HEK293 (cell line): Measurements from ENCODE around the gene CDH18.
"Not testable (repeated sequence)": the region's sequence is repeated elsewhere in the genome, so short reads cannot be mapped to it uniquely, and the experiment has no call there.

ENCODE experiments used
- CTCF ChIA-PET: fragments of 350-600 bp; formaldehyde crosslinking; extraction: SDS; loops from one replicate; lab custom pipeline; 2021; ENCODE audit warnings: antibody characterized with exemption; lab: Yijun Ruan, JAX
- POLR2A ChIA-PET: fragments of 300-600 bp; formaldehyde crosslinking; extraction: SDS; loops from one replicate; lab custom pipeline; 2020; ENCODE audit warnings: antibody characterized with exemption, inconsistent platforms; lab: Yijun Ruan, JAX
- H3K27ac ChIP-seq: fragments of 200-500 bp; sonication (Bioruptor generic); 2 replicates; pipeline ENCODE4 v1.5.1; 2014; ENCODE audit warnings: low read depth, low read length, control low read depth, inconsistent platforms; ENCODE audit errors: extremely low read depth
- H3K36me3 ChIP-seq, 2 experiments: fragments of 200-500 bp in 1 of 2; sonication (Bioruptor generic) in 1 of 2; 1 replicate in 1 of 2; 2 replicates in 1 of 2; pipeline ENCODE4 v1.5.1; 2014 to 2017; ENCODE audit warnings: inconsistent platforms in 2 of 2, low read length in 2 of 2; ENCODE audit not compliant: control insufficient read depth in 2 of 2, insufficient read depth in 1 of 2
- H3K4me1 ChIP-seq: fragments of 200-500 bp; sonication (Bioruptor generic); 2 replicates; pipeline ENCODE4 v1.5.1; 2014; ENCODE audit warnings: mild to moderate bottlenecking, low read length, inconsistent platforms; ENCODE audit not compliant: control insufficient read depth, insufficient read depth
- H3K4me3 ChIP-seq: 2 replicates; pipeline ENCODE4 v1.5.1; 2011; ENCODE audit warnings: low read depth, mild to moderate bottlenecking, control low read depth, low read length, moderate library complexity
- H3K9me3 ChIP-seq: fragments of 200-500 bp; sonication (Bioruptor generic); 2 replicates; pipeline ENCODE4 v1.5.1; 2014; ENCODE audit warnings: low read depth, low read length, inconsistent platforms; ENCODE audit not compliant: control insufficient read depth, insufficient read depth
- HOXC10 ChIP-seq: sonication (generic); formaldehyde crosslinking; IDR thresholded peaks from 2 replicates; pipeline ENCODE4 v1.8.1; 2023; ENCODE audit warnings: mild to moderate bottlenecking, missing genetic modification reagents
- SP3 ChIP-seq: fragments of 450-650 bp; formaldehyde crosslinking; IDR thresholded peaks from 2 replicates; pipeline ENCODE4 v1.5.1; 2016; ENCODE audit warnings: missing biosample characterization, missing genetic modification characterization
- TRIM28 ChIP-seq: IDR thresholded peaks from 2 replicates; pipeline ENCODE4 v1.6.1; 2011; ENCODE audit warnings: low read length, control low read depth, borderline replicate concordance
- ZBTB20 ChIP-seq: fragments of 450-650 bp; formaldehyde crosslinking; IDR thresholded peaks from 2 replicates; pipeline ENCODE4 v1.5.1; 2016; ENCODE audit warnings: missing biosample characterization, missing genetic modification characterization
- ZNF223 ChIP-seq: fragments of 450-650 bp; formaldehyde crosslinking; IDR thresholded peaks from 2 replicates; pipeline ENCODE4 v1.5.1; 2016; ENCODE audit warnings: missing biosample characterization, missing genetic modification characterization
- ZNF354C ChIP-seq: fragments of 450-650 bp; formaldehyde crosslinking; IDR thresholded peaks from 2 replicates; pipeline ENCODE4 v1.5.1; 2016; ENCODE audit warnings: missing biosample characterization, missing genetic modification characterization, low read depth, borderline replicate concordance
- ZNF366 ChIP-seq: fragments of 450-650 bp; formaldehyde crosslinking; conservative IDR thresholded peaks from 2 replicates; pipeline ENCODE4 v1.5.1; 2016; ENCODE audit warnings: missing biosample characterization, missing genetic modification characterization
- ZNF394 ChIP-seq: fragments of 450-650 bp; formaldehyde crosslinking; IDR thresholded peaks from 2 replicates; pipeline ENCODE4 v1.5.1; 2016; ENCODE audit warnings: missing biosample characterization, missing genetic modification characterization, mild to moderate bottlenecking, moderate library complexity, borderline replicate concordance
- ZNF624 ChIP-seq: fragments of 450-650 bp; formaldehyde crosslinking; IDR thresholded peaks from 2 replicates; pipeline ENCODE4 v1.5.1; 2017; ENCODE audit warnings: missing biosample characterization, missing genetic modification characterization
- ZNF677 ChIP-seq: fragments of 450-650 bp; IDR thresholded peaks from 2 replicates; pipeline ENCODE4 v1.5.0; 2018; ENCODE audit warnings: missing biosample characterization, mild to moderate bottlenecking, missing genetic modification characterization, moderate library complexity
- ZNF707 ChIP-seq: fragments of 450-650 bp; formaldehyde crosslinking; IDR thresholded peaks from 2 replicates; pipeline ENCODE4 v1.5.1; 2016; ENCODE audit warnings: missing biosample characterization, missing genetic modification characterization
- ZNF76 ChIP-seq: fragments of 450-650 bp; formaldehyde crosslinking; IDR thresholded peaks from 2 replicates; pipeline ENCODE4; 2016; ENCODE audit warnings: low read depth, missing biosample characterization, missing genetic modification characterization, borderline replicate concordance
- ZNF843 ChIP-seq: fragments of 450-650 bp; formaldehyde crosslinking; IDR thresholded peaks from 2 replicates; pipeline ENCODE4 v1.5.1; 2016; ENCODE audit warnings: missing biosample characterization, missing genetic modification characterization
- TF ChIP-seq, protein P1 (sequence below): fragments of 450-650 bp; formaldehyde crosslinking; IDR thresholded peaks from 2 replicates; pipeline ENCODE4 v1.5.1; 2017; ENCODE audit warnings: missing biosample characterization, missing genetic modification characterization
- TF ChIP-seq, protein P2 (sequence below): fragments of 450-650 bp; formaldehyde crosslinking; IDR thresholded peaks from 2 replicates; pipeline ENCODE4; 2016; ENCODE audit warnings: missing biosample characterization, missing genetic modification characterization
- TF ChIP-seq, protein P3 (sequence below): fragments of 450-650 bp; formaldehyde crosslinking; IDR thresholded peaks from 2 replicates; pipeline ENCODE4 v1.5.1; 2016; ENCODE audit warnings: missing biosample characterization, missing genetic modification characterization, low read depth

Gene CDH18

DNA sequence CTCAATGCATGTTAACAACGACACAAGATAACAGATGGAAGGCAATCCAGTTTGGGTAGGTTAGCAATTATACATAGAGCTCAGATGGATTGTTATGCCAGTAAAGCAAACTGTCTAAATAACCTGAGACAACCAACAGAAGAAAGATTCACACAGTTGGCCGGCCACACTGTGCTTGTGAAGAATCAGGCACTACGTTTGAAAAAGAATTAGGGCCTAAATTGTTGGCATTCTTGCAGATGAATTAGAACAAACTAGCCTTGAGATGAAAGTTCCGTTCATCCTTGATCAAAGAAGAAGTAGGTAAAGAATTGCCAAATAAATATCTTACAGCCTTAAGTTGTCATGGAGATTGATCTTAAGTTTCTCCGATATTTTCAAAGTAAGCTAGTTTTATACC lies 210.6 kb downstream of the CDH18 start:
- Histone ChIP-seq H3K4me3 (no peak overlapping the region), H3K27ac (no peak overlapping the region), H3K9me3 (no peaks in the 10 kb centered on the region), H3K4me1 (no peaks in the 10 kb centered on the region), H3K36me3 (no peaks in the 10 kb centered on the region)
- CTCF ChIA-PET: no interaction called here
- POLR2A ChIA-PET: no interaction called here
- TF ChIP-seq ZNF223 (tag by site-specific recombination): no peak
- TF ChIP-seq, protein P1, sequence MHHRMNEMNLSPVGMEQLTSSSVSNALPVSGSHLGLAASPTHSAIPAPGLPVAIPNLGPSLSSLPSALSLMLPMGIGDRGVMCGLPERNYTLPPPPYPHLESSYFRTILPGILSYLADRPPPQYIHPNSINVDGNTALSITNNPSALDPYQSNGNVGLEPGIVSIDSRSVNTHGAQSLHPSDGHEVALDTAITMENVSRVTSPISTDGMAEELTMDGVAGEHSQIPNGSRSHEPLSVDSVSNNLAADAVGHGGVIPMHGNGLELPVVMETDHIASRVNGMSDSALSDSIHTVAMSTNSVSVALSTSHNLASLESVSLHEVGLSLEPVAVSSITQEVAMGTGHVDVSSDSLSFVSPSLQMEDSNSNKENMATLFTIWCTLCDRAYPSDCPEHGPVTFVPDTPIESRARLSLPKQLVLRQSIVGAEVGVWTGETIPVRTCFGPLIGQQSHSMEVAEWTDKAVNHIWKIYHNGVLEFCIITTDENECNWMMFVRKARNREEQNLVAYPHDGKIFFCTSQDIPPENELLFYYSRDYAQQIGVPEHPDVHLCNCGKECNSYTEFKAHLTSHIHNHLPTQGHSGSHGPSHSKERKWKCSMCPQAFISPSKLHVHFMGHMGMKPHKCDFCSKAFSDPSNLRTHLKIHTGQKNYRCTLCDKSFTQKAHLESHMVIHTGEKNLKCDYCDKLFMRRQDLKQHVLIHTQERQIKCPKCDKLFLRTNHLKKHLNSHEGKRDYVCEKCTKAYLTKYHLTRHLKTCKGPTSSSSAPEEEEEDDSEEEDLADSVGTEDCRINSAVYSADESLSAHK (tag by site-specific recombination): no peak
- TF ChIP-seq, protein P2, sequence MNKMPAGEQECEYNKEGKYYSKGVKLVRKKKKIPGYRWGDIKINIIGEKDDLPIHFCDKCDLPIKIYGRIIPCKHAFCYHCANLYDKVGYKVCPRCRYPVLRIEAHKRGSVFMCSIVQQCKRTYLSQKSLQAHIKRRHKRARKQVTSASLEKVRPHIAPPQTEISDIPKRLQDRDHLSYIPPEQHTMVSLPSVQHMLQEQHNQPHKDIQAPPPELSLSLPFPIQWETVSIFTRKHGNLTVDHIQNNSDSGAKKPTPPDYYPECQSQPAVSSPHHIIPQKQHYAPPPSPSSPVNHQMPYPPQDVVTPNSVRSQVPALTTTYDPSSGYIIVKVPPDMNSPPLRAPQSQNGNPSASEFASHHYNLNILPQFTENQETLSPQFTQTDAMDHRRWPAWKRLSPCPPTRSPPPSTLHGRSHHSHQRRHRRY: no peak
- TF ChIP-seq HOXC10 (CRISPR knock-in tag): no peak
- TF ChIP-seq ZBTB20 (tag by site-specific recombination): no peak
- TF ChIP-seq SP3 (tag by site-specific recombination): no peak
- TF ChIP-seq ZNF76 (tag by site-specific recombination): no peak
- no peak for TF ChIP-seq ZNF624 (tag by site-specific recombination)
- TF ChIP-seq ZNF677 (tag by site-specific recombination): no peak
- no peak for TF ChIP-seq ZNF354C (tag by site-specific recombination)
- no peak for TF ChIP-seq ZNF707 (tag by site-specific recombination)
- TF ChIP-seq ZNF843 (tag by site-specific recombination): no peak
- TF ChIP-seq ZNF394 (tag by site-specific recombination): no peak
- no peak for TF ChIP-seq ZNF366

DNA sequence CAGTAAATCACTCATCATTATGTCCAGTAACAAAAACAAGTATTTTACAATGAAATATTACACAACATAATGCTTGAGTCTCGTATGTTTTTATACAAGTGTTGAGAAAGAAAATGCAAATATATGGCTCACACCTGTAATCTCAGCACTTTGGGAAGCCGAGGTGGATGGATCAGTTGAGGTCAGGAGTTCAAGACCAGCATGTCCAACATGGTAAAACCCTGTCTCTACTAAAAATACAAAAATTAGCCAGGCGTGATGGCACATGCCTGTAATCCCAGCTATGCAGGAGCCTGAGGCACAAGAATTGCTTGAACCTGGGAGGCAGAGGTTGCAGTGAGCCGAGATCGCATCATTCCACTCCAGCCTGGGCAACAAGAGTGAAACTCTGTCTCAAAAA lies 211.1 kb downstream of the CDH18 start:
- H3K36me3 ChIP-seq, H3K9me3 ChIP-seq, POLR2A ChIA-PET, CTCF ChIA-PET, H3K4me1 ChIP-seq, H3K4me3 ChIP-seq, H3K27ac ChIP-seq: not testable (repeated sequence)

DNA sequence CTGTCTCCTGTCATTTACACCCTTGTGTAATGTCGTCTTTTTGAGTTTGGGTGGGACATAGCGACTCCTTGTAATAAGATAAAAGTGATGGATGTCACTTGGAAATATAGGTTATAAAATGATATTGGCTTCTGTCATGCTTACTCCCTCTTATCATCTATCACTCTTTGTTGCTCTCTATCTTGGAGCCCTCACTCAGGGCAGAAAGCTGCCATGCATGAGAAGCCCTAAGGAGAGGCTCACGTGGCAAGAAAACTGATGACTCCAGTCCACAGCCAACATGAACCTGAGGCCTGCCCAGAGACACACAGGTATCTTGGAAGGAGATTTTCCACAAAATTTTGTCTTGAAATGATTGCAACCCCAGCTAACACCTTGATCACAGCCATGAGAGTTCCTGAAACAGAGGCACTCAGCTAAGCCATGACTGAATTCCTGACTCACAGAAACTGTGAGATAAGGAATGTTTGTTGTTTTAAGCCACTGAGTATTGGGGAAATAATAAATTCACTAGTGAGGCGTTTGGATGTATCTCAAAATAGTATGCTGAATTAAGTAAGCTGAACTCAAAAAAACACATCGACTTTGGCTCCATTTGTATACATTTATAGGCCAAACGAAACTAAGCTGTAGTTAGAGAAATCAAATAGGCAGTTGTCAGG lies 216.7 kb downstream of the CDH18 start:
- no peaks in the 10 kb centered on the region for H3K36me3 ChIP-seq
- POLR2A ChIA-PET: no interaction called here
- TF ChIP-seq, protein P3, sequence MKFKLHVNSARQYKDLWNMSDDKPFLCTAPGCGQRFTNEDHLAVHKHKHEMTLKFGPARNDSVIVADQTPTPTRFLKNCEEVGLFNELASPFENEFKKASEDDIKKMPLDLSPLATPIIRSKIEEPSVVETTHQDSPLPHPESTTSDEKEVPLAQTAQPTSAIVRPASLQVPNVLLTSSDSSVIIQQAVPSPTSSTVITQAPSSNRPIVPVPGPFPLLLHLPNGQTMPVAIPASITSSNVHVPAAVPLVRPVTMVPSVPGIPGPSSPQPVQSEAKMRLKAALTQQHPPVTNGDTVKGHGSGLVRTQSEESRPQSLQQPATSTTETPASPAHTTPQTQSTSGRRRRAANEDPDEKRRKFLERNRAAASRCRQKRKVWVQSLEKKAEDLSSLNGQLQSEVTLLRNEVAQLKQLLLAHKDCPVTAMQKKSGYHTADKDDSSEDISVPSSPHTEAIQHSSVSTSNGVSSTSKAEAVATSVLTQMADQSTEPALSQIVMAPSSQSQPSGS (tag by site-specific recombination): no peak
- TF ChIP-seq TRIM28: peak; percentile 30; the same call in 1 of the 2 replicates
- no peak overlapping the region for H3K27ac ChIP-seq
- no peak overlapping the region for H3K4me3 ChIP-seq
- CTCF ChIA-PET: interaction anchor here (0.7 kb wide), 1 partner anchor 1422 kb away, joined by 3 read pairs; no protein-coding TSS in a partner anchor
- H3K9me3 ChIP-seq: no peaks in the 10 kb centered on the region
- H3K4me1 ChIP-seq: no peaks in the 10 kb centered on the region
